Measurements from ENCODE around the gene LIPC.

The LIPC gene

GRCh38 chr15:58391088-58391487, 40.7 kb upstream of the LIPC start:
- no peak for TF ChIP-seq TSHZ2 (CRISPR knock-in tag; IDR thresholded peaks at IDR 0.05)
- TF ChIP-seq, protein P1, sequence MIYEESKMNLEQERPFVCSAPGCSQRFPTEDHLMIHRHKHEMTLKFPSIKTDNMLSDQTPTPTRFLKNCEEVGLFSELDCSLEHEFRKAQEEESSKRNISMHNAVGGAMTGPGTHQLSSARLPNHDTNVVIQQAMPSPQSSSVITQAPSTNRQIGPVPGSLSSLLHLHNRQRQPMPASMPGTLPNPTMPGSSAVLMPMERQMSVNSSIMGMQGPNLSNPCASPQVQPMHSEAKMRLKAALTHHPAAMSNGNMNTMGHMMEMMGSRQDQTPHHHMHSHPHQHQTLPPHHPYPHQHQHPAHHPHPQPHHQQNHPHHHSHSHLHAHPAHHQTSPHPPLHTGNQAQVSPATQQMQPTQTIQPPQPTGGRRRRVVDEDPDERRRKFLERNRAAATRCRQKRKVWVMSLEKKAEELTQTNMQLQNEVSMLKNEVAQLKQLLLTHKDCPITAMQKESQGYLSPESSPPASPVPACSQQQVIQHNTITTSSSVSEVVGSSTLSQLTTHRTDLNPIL (CRISPR knock-in tag; IDR thresholded peaks at IDR 0.05; ENCODE audit: low read depth), result no peak
- no peak for TF ChIP-seq PATZ1 (CRISPR knock-in tag; IDR thresholded peaks at IDR 0.05; ENCODE audit: borderline replicate concordance)
- no peak for TF ChIP-seq ZNF70 (CRISPR knock-in tag; IDR thresholded peaks at IDR 0.05)
- TF ChIP-seq OSR1 (CRISPR knock-in tag; IDR thresholded peaks at IDR 0.05), result no peak
- TF ChIP-seq ARNTL (CRISPR knock-in tag; IDR thresholded peaks at IDR 0.05; ENCODE audit: borderline replicate concordance, low read depth), result no peak
- no peak for TF ChIP-seq ISL1 (CRISPR knock-in tag; IDR thresholded peaks at IDR 0.05)
- no peak for TF ChIP-seq ZFP3 (CRISPR knock-in tag; IDR thresholded peaks at IDR 0.05)
- TF ChIP-seq ZFP30 (CRISPR knock-in tag; IDR thresholded peaks at IDR 0.05), result no peak
- TF ChIP-seq ZNF8 (CRISPR knock-in tag; IDR thresholded peaks at IDR 0.05), result no peak
- TF ChIP-seq TCF4 (CRISPR knock-in tag; IDR thresholded peaks at IDR 0.05; ENCODE audit: borderline replicate concordance), result no peak
- TF ChIP-seq ZNF565 (CRISPR knock-in tag; conservative IDR thresholded peaks at IDR 0.05; ENCODE audit: low read depth), result no peak
- TF ChIP-seq TOX (CRISPR knock-in tag; IDR thresholded peaks at IDR 0.05; ENCODE audit: borderline replicate concordance), result no peak
- TF ChIP-seq BACH2 (CRISPR knock-in tag; IDR thresholded peaks at IDR 0.05; ENCODE audit: borderline replicate concordance), result no peak
- no peak for TF ChIP-seq CSRNP3 (CRISPR knock-in tag; IDR thresholded peaks at IDR 0.05)
- TF ChIP-seq GLIS3 (CRISPR knock-in tag; IDR thresholded peaks at IDR 0.05), result no peak
- TF ChIP-seq RARB (CRISPR knock-in tag; IDR thresholded peaks at IDR 0.05), result no peak
- no peak for TF ChIP-seq ZC3H10 (CRISPR knock-in tag; IDR thresholded peaks at IDR 0.05)
- ATAC-seq, result no peak

- TF ChIP-seq ZNF565 (CRISPR knock-in tag; conservative IDR thresholded peaks at IDR 0.05; ENCODE audit: low read depth), result no peak
- ATAC-seq, result no peak
These were observed 39.6 kb upstream of the LIPC start for GRCh38 chr15:58392141-58392540.

- ATAC-seq, result no peak
- TF ChIP-seq ZNF8 (CRISPR knock-in tag; IDR thresholded peaks at IDR 0.05) (no peak), PPARA (CRISPR knock-in tag; IDR thresholded peaks at IDR 0.05; ENCODE audit: borderline replicate concordance) (no peak), RARB (CRISPR knock-in tag; IDR thresholded peaks at IDR 0.05) (no peak), ISL1 (CRISPR knock-in tag; IDR thresholded peaks at IDR 0.05) (no peak), OSR1 (CRISPR knock-in tag; IDR thresholded peaks at IDR 0.05) (no peak), CSRNP3 (CRISPR knock-in tag; IDR thresholded peaks at IDR 0.05) (no peak), ZFP3 (CRISPR knock-in tag; IDR thresholded peaks at IDR 0.05) (no peak), PATZ1 (CRISPR knock-in tag; IDR thresholded peaks at IDR 0.05; ENCODE audit: borderline replicate concordance) (no peak), TCF4 (CRISPR knock-in tag; IDR thresholded peaks at IDR 0.05; ENCODE audit: borderline replicate concordance) (no peak), ZC3H10 (CRISPR knock-in tag; IDR thresholded peaks at IDR 0.05) (no peak), ZNF565 (CRISPR knock-in tag; conservative IDR thresholded peaks at IDR 0.05; ENCODE audit: low read depth) (no peak), BACH2 (CRISPR knock-in tag; IDR thresholded peaks at IDR 0.05; ENCODE audit: borderline replicate concordance) (no peak), SNAI2 (CRISPR knock-in tag; IDR thresholded peaks at IDR 0.05) (no peak), TSHZ2 (CRISPR knock-in tag; IDR thresholded peaks at IDR 0.05) (no peak)
- TF ChIP-seq, protein P1 (CRISPR knock-in tag; IDR thresholded peaks at IDR 0.05; ENCODE audit: low read depth), result no peak
These were observed 39.1 kb upstream of the LIPC start for GRCh38 chr15:58392611-58393161.

Measured in SK-N-SH treated with all-trans-retinoic acid at 6 μM for 48 hours (cell line).